Measurements from ENCODE around the gene CDR2L.
"Not testable (repeated sequence)": the region's sequence is repeated elsewhere in the genome, so short reads cannot be mapped to it uniquely, and the experiment has no call there.

The CDR2L gene

DNA sequence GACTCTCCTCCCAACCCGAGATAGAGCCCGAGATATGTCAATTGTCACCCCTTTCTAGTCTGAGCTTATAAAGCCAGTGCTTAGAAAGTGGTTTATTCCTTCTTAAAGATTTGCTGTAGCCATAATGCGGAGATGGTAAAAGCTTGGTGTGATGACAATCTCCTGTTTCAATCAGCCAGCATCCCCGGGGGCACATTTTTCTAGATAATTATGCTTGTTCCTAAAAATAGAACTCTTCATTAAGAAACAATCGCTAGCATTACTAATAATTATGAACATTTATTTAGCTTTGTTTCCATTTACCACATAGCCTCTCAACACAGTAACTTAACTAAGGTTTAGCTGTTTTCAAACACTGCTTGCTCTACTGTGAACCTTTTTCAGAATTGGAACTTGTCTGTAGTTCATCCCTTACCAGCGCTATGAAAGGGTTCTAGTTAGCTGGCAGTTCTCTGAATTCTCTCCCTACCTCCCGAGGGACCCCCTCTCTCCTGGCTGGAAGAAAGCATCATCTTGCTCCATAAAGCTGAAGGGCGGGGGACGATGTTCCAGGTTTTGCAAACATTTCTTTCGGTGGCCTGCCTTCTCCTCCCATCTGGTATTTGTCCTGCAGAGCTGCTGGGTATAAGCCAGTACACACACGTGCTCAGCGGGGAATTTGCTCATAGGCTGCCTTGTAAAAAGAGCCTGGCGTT, 24.1 kb downstream of the CDR2L start:
- peak; percentile 51 for DNase-seq (ENCODE audit: low read depth)

DNA sequence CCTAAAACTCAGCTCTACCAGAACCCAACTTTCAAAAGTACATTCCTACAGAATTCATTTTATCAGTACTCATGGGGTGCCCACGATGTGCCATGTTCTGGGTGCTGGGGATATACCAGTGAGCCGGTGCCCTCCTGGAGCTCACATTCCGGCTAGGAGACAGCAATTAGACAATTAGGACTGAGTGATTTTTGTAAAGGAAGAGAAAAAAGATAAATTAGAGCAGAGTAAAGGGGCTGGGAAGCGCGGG, 24.6 kb downstream of the CDR2L start:
- DNase-seq (ENCODE audit: low read depth): no peak

DNA sequence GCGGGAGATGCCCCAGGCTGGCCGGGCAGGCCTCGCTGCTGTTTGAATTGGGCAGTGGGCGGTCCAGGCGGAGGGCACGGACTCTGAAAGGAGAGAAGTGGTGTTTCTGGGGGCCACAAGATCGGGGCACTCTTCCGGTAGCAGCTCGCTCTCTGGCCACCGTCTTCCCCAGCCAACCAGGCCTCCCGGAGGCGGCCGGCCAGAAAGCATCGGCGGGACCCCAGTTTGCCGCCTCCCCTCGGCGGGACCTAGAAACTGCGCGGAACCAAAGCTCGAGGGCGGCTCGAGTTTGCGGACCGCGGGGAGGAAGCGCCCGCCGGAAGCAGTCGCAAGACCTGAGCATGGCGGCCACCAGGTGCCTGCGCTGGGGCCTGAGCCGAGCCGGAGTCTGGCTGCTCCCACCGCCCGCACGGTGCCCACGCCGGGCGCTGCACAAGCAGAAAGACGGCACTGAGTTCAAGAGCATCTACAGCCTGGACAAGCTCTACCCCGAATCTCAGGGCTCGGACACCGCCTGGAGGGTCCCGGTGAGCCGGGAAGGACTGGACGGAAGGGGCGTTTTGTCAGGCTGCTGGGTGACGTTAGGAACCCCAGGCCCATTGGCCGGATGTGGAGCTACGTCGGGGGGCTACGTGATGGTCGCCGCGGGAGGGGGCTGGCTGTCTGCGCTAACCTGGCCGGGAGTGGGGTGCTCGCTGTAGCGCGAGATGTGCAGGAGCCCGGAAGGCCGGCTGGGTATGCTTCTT, 25.1 kb downstream of the CDR2L start, which contains the start of gene MRPL58:
TSS of gene MRPL58 (plus strand) at position 325 of the 746 bp plus-strand sequence. CDS start at position 342, 17 bp downstream.
- DNase-seq (ENCODE audit: low read depth): peak; percentile 65

DNA sequence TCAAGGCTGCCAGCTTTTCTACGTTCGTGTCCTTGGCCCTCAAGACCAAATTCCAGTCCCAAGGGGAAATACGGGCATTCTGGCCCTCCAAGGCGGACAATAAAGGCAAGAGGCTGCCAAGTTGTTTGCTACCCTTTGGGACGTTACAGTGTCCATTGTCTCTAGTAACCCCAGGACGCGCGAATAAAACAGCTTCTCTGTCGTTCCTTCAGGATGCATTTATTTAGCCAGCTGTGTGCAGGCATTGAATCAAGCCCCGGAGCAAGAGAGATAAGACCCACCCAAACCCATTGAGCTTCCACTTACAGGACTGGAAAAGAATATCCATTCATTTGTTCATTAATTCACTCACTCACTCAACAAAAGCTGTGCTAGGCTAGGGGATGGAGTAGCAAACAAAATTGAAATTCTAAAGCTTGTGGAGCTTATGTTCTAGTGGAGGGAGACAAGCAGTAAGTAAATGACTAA, 25.7 kb downstream of the CDR2L start:
- no peak for DNase-seq (ENCODE audit: low read depth)

DNA sequence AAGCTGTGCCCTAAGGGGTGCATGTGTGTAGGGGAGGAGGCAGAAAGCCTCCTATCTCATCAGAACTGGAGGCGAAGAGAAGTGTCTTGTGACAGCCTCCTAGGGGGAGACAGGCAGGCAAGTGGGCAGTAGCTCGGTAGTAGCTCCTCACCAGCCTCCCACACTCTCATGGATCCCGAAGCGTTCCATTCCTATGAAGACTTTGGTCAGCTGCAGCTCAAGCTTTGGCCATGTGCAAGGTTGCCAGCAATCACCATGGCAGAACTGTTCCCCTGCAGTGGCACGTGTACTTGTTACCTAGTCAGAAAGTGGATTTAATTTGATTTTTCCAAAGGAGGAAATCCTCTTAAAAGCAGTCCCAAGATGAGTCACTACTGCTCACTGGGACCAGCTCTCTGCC, 31.7 kb downstream of the CDR2L start:
- DNase-seq (ENCODE audit: low read depth): no peak

GRCh38 chr17:75019710-75020109, 32.3 kb downstream of the CDR2L start:
- no peak for DNase-seq (ENCODE audit: low read depth)

DNA sequence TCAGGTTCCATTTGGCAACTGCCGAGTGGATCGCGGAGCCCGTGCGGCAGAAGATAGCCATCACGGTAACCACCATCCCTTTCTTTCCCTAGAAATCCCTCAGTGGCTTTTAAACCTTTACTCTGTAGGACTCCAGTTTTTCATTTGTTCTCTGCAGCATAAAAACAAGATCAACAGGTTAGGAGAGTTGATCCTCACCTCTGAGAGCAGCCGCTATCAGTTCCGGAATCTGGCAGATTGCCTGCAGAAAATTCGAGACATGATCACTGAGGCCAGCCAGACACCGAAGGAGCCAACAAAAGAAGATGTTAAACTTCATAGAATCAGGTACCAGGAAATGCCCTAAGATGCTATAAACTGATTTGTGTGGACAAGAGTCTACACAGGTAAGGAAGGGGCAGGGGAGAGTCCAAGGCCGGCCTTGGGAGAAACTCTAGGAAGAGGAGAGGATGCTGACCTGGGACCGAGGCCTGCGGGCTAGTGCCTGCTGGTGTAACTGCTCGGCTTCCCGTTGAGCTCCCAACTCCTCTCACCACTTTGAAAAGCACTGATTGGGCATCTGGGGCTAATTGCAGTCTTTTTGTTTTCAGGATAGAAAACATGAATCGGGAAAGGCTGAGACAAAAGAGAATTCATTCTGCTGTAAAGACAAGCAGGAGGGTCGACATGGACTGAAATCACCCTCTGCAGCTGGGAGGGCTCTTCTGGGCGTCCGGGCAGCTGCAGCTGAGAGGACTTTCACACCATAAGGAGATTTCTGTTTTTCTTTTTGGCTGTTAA, 33.1 kb downstream of the CDR2L start:
- DNase-seq (ENCODE audit: low read depth): no peak

- DNase-seq (ENCODE audit: low read depth): no peak
Observed at GRCh38 chr17:75024686-75025397, 37.4 kb downstream of the CDR2L start.

- not testable (repeated sequence) for DNase-seq (ENCODE audit: low read depth)
Observed at GRCh38 chr17:75025398-75025734, 37.9 kb downstream of the CDR2L start.

DNA sequence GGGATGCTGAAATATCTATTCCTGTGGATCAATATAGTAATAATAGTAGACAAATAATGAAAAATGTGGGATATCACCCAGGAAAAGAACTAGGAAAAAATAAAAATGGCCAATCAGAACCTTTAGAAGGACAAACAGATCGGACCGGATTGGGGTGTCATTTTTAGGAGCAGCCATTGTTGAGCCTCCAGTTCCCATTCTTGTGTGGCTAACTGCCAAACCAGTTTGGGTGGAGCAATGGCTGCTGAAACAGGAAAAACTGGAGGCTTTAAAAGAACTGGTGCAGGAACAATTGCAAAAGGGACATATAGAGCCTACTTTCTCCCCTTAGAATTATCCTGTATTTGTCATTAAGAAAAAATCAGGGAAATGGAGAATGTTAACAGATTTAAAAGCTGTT, 39.2 kb downstream of the CDR2L start:
- not testable (repeated sequence) for DNase-seq (ENCODE audit: low read depth)

DNA sequence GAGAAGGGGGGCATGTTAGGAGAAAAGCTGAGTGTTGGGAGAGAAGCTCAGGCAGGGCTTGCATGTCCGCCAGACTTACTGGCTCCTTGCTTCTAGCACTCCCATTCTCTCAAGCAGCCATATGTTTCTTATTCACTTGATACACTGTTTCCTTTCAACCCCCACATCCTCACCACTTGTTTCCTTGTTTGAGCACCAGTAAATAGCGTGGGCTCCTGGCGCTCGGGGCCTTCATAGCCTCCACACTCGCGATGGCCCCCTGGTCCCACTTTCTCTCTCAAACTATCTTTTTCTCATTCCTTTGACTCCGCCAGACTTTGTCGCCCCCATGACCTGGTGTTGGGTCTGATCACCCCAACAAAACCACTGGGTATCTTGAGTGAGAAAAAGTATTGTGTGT, 42.7 kb downstream of the CDR2L start:
- DNase-seq (ENCODE audit: low read depth): no peak

GRCh38 chr17:75031972-75032719, 44.7 kb downstream of the CDR2L start:
- peak; percentile 92 for DNase-seq (ENCODE audit: low read depth)

GRCh38 chr17:75032720-75033280, 45.4 kb downstream of the CDR2L start:
- DNase-seq (ENCODE audit: low read depth): no peak

GRCh38 chr17:75033346-75034235, 46.2 kb downstream of the CDR2L start:
- DNase-seq (ENCODE audit: low read depth): peak; percentile 74

DNA sequence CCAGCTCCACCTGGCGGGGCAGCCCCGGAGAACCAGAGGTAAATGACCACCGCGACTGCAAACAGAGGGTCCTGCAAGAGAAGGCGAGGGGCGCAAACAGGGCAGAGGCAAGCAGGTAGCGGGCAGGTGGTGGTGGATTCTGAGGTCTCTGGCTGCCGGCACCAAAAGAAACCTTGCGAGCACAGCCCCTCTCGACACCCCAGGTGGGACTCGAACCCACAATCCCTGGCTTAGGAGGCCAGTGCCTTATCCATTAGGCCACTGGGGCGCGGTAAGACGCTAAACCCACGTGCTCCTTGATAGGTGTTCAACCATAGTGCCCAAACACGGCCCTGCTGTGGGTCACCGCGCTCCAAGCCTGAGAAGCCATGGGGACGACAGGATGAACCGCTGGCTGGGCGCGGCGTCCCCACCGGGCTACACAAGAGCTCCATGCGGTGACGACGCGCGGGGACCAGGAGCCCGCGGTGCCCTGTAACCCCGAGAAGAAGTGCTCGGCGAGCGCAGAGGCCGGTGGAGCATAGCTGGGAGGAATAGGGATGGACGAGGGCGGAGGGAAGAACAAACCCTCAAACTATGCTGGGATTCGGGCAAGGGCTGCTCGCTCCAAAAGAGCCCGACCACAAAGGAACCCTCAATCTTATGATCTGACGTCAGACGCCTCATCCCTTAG, 46.9 kb downstream of the CDR2L start:
- DNase-seq (ENCODE audit: low read depth): peak; percentile 74

DNA sequence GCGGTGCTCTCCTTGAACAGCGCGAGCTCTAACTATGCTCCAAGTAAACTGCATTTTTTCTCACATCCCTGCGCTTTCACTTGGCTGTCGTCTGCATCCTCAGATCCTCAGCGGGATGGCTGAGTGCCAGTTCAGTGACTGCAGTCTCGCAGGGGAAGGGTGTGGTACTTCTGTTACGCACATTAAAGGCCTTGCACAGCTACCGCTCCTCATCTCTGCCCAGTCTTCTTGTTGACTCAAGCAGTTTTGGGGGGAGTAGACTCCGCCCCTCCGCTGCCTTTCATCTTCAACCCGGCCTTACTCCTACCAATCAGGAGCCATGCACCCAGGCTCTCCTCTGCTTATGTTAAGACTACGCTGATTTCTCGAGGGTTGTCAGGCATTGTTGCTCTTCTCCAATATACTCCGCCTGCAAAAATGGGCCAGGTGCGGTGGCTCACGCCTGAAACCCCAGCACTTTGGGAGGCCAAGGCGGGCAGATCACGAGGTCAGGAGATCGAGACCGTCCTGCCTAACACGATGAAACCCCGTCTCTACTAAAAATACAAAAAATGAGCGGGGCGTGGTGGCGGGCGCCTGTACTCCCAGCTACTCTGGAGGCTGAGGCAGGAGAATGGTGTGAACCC, 49.3 kb downstream of the CDR2L start:
- peak; percentile 71 for DNase-seq (ENCODE audit: low read depth)

- DNase-seq (ENCODE audit: low read depth): no peak
Observed at GRCh38 chr17:75039238-75039637, 51.8 kb downstream of the CDR2L start.

GRCh38 chr17:75041656-75042280, 54.3 kb downstream of the CDR2L start:
- DNase-seq (ENCODE audit: low read depth): no peak

DNA sequence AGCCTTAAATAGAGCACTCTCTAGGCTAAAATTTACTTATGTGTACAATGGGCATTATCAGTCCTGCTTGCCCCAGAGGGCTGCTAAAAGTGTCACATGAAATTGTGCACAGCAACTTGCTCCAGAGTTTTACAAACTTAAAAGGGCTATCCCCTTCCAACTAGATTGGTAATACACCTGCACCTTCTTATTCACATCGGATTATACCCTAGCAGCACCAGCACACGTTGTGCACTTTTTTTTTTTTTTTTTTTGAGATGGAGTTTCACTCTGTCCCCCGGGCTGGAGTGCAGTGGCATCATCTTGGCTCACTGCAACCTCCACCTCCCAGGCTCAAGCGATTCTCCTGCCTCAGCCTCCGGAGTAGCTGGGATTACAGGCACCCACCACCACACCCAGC, 56.4 kb downstream of the CDR2L start:
- DNase-seq (ENCODE audit: low read depth): not testable (repeated sequence)
